ENCODE measurements around the gene APH1A. TPM values are rescaled to one million over a fixed set of nuclear protein-coding genes. Genes with fewer than 3 reads are reported as not detected.
"Not testable (repeated sequence)": the region's sequence is repeated elsewhere in the genome, so short reads cannot be mapped to it uniquely, and the experiment has no call there.

The APH1A gene
- total RNA-seq, 1 experiment from 2014 or later, result 109 TPM

DNA sequence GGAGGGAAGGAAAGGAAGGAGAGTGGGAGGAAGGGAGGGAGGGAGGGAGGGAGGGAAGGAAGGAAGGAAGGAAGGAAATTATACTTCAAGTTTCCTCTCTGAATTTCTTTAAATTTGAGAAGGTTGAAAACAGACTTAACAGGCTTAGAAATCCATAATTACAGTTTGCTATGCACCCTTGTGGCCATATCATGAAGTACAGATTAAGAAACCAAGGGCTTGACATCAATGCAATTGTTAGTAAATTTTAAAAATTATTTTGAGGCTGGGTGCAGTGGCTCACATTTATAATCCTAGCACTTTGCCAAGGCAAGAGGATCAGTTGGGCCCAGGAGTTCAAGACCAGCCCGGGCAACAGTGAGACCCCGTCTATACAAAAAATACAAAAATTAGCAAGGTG lies 47.3 kb downstream of the APH1A start:
- DNase-seq (ENCODE audit: low read depth, low spot score) (peak; percentile 7), ATAC-seq (peak; percentile 63)
- H3K9me3 ChIP-seq (ENCODE audit: control insufficient read depth in 1 of 2, insufficient read depth in 1 of 2, low read depth in 1 of 2, low read length in 2 of 2), result no peaks in the 10 kb centered on the region
- H3K79me2 ChIP-seq (ENCODE audit: insufficient read depth, low read length), result no peaks in the 10 kb centered on the region
- POLR2A ChIA-PET, result no interaction called here
- no peaks in the 10 kb centered on the region for H3K9me2 ChIP-seq (ENCODE audit: insufficient read depth)
- CTCF ChIA-PET, result interaction anchor here (0.7 kb wide), 1 partner anchor 14 kb away, joined by 3 read pairs; no protein-coding TSS in a partner anchor
- H3K36me3 ChIP-seq (ENCODE audit: control insufficient read depth in 1 of 2, insufficient read depth in 2 of 2, low read length in 2 of 2), result peaks cover 38 to 44% of the 10 kb centered on the region in 2 experiments
- H3K27ac ChIP-seq (ENCODE audit: low read depth, low read length), result no peak overlapping the region
- H2AFZ ChIP-seq (ENCODE audit: low read depth, low read length, poor library complexity, severe bottlenecking), result no peak overlapping the region
- H4K20me1 ChIP-seq (ENCODE audit: insufficient read depth), result no peaks in the 10 kb centered on the region
- H3K4me1 ChIP-seq (ENCODE audit: control insufficient read depth in 1 of 2, insufficient read depth in 2 of 2, low read length in 2 of 2), result no peaks in the 10 kb centered on the region
- no peaks in the 10 kb centered on the region for H3K27me3 ChIP-seq (ENCODE audit: insufficient read depth, low read length)
- intact Hi-C loops (cut with micrococcal nuclease), result no loop called here
- TF ChIP-seq RAD21 (IDR thresholded peaks at IDR 0.05; ENCODE audit: low read depth), result peak; percentile 24; the same call in 1 of the 2 replicates
- TF ChIP-seq POLR2AphosphoS5 (IDR thresholded peaks at IDR 0.05; ENCODE audit: low read depth, low read length), result no peak
- TF ChIP-seq EZH2phosphoT487 (IDR thresholded peaks at IDR 0.05; ENCODE audit: borderline replicate concordance), result no peak
- no peak for TF ChIP-seq SRF (IDR thresholded peaks at IDR 0.05; ENCODE audit: low read depth)
- TF ChIP-seq ATF3 (IDR thresholded peaks at IDR 0.05), result no peak
- TF ChIP-seq SIN3A (IDR thresholded peaks at IDR 0.05; ENCODE audit: low read depth), result no peak
- TF ChIP-seq ZNF274 (IDR thresholded peaks at IDR 0.05; ENCODE audit: low read depth, low read length), result no peak
- TF ChIP-seq TCF7L2 (IDR thresholded peaks at IDR 0.05; ENCODE audit: borderline replicate concordance, extremely low read depth, insufficient read depth, insufficient read length), result no peak
- TF ChIP-seq SP1 (IDR thresholded peaks at IDR 0.05; ENCODE audit: low read depth), result no peak
- TF ChIP-seq, protein P1, sequence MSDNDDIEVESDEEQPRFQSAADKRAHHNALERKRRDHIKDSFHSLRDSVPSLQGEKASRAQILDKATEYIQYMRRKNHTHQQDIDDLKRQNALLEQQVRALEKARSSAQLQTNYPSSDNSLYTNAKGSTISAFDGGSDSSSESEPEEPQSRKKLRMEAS (IDR thresholded peaks at IDR 0.05), result no peak
- TF ChIP-seq, protein P2, sequence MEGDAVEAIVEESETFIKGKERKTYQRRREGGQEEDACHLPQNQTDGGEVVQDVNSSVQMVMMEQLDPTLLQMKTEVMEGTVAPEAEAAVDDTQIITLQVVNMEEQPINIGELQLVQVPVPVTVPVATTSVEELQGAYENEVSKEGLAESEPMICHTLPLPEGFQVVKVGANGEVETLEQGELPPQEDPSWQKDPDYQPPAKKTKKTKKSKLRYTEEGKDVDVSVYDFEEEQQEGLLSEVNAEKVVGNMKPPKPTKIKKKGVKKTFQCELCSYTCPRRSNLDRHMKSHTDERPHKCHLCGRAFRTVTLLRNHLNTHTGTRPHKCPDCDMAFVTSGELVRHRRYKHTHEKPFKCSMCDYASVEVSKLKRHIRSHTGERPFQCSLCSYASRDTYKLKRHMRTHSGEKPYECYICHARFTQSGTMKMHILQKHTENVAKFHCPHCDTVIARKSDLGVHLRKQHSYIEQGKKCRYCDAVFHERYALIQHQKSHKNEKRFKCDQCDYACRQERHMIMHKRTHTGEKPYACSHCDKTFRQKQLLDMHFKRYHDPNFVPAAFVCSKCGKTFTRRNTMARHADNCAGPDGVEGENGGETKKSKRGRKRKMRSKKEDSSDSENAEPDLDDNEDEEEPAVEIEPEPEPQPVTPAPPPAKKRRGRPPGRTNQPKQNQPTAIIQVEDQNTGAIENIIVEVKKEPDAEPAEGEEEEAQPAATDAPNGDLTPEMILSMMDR (IDR thresholded peaks at IDR 0.05 in 2 of 3, conservative IDR thresholded peaks at IDR 0.05 in 1 of 3; ENCODE audit: borderline replicate concordance in 1 of 3, insufficient read depth in 1 of 3, low read depth in 2 of 3, low read length in 2 of 3), result peak in 2 of 3 experiments; percentile 44 to 48; a peak in 4 of 6 replicates
- no peak for TF ChIP-seq ZFX (IDR thresholded peaks at IDR 0.05)
- H3K4me3 ChIP-seq (replicated peaks in 1 of 2; ENCODE audit: low read depth in 1 of 2, low read length in 2 of 2), result no peak overlapping the region
- no peak overlapping the region for H3K4me2 ChIP-seq (ENCODE audit: low read length)
- H3K9ac ChIP-seq (ENCODE audit: low read length), result no peak overlapping the region
- no TSS peak for BruUV-seq (replicated peaks)
- RAD21 ChIA-PET (ENCODE audit: low non-redundant PET in 1 of 2, low total read pairs in 2 of 2, uncharacterized antibody in 2 of 2, unreplicated experiment in 2 of 2), result no interaction called here

DNA sequence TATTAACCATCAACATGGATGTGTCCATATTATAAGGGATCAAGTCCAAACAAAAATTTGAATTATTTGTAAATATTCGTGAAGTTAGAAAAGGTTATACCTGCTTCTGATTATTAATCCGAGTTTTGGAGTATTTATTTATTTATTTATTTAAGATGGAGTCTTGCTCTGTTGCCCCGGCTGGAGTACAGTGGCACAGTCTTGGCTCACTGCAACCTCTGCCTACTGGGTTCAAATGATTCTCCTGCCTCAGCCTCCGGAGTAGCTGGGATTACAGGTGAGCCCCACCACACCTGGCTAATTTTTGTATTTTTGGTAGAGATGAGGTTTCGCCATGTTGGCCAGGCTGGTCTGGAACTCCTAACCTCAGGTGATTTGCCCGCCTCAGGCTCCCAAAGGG lies 53.0 kb downstream of the APH1A start:
- intact Hi-C loops (cut with micrococcal nuclease); H4K20me1 ChIP-seq (ENCODE audit: insufficient read depth); H3K79me2 ChIP-seq (ENCODE audit: insufficient read depth, low read length); H3K9me3 ChIP-seq (ENCODE audit: control insufficient read depth in 1 of 2, insufficient read depth in 1 of 2, low read depth in 1 of 2, low read length in 2 of 2); H3K4me1 ChIP-seq (ENCODE audit: control insufficient read depth in 1 of 2, insufficient read depth in 2 of 2, low read length in 2 of 2); DNase-seq (ENCODE audit: low read depth, low spot score); H3K27me3 ChIP-seq (ENCODE audit: insufficient read depth, low read length); BruUV-seq (replicated peaks); RAD21 ChIA-PET (ENCODE audit: low non-redundant PET in 1 of 2, low total read pairs in 2 of 2, uncharacterized antibody in 2 of 2, unreplicated experiment in 2 of 2); H3K4me2 ChIP-seq (ENCODE audit: low read length); H2AFZ ChIP-seq (ENCODE audit: low read depth, low read length, poor library complexity, severe bottlenecking); H3K9me2 ChIP-seq (ENCODE audit: insufficient read depth); POLR2A ChIA-PET; H3K4me3 ChIP-seq (replicated peaks in 1 of 2; ENCODE audit: low read depth in 1 of 2, low read length in 2 of 2); H3K9ac ChIP-seq (ENCODE audit: low read length); CTCF ChIA-PET; H3K27ac ChIP-seq (ENCODE audit: low read depth, low read length); ATAC-seq: not testable (repeated sequence)
- peaks cover 16 to 17% of the 10 kb centered on the region in 2 experiments; a peak in 3 of 4 replicates for H3K36me3 ChIP-seq (ENCODE audit: control insufficient read depth in 1 of 2, insufficient read depth in 2 of 2, low read length in 2 of 2)
